HG02884 (cell line): ENCODE results near the gene ITM2B.
"Not testable (repeated sequence)": the region's sequence is repeated elsewhere in the genome, so short reads cannot be mapped to it uniquely, and the experiment has no call there.

Experiments
- ATAC-seq: cut with Tn5 transposase; IDR thresholded peaks from one replicate; pipeline ENCODE4 v1.9.1; 2021; ENCODE audit warnings: mild to moderate bottlenecking, moderate library complexity; ENCODE audit not compliant: unreplicated experiment

ITM2B gene

DNA sequence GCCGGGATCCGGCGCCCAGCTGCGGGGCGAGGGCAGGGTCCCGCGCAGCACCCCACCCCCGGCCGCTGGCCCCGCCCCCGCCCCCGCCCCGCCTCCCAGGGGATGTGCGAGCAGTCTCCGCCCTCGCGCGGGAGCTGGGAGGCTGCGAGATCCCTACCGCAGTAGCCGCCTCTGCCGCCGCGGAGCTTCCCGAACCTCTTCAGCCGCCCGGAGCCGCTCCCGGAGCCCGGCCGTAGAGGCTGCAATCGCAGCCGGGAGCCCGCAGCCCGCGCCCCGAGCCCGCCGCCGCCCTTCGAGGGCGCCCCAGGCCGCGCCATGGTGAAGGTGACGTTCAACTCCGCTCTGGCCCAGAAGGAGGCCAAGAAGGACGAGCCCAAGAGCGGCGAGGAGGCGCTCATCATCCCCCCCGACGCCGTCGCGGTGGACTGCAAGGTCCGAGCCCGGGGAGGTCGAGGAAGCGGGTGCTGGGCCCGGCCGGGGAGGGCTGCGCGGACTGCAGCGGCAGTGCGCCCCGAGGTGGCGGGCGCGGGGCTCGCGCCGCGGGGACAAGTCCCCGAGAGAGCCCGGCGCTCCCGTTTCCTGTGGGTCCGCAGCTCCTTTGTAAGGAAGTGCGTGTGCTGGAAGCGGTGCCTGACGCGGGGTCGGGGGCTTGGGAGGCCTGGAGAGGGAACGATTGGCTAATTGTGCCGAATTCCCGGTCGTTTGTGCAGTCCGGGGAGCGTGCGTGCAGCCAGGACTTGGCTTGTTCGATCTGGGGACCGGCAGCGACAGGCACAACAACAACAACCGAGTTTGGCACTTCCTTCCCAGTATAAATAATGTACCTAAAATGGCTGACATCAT lies at the start of gene ITM2B:
Gene ITM2B, plus strand, starts transcription at position 161 of the 843 bp plus-strand sequence. Its CDS starts 155 bp downstream, at position 316.
- ATAC-seq = peak; percentile 46

DNA sequence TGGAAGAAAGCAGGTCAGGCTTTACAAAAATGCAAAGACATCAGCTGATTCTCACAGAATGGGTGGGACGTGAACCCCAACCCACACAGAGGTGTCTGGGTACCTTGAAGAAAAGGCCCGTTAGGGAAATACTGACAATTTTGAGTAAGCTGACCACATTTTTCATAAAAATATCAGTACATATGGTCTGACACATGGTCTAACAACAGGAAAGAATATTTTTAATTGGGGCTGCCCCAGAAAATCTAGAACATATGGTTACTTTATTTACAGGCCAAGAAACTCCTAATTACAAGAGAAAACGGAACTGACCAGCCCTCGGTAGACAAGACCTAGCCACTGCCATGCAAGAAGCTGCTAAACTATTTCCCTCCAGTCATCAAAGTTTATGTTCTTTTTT lies 48.7 kb upstream of the ITM2B start:
- no peak for ATAC-seq

DNA sequence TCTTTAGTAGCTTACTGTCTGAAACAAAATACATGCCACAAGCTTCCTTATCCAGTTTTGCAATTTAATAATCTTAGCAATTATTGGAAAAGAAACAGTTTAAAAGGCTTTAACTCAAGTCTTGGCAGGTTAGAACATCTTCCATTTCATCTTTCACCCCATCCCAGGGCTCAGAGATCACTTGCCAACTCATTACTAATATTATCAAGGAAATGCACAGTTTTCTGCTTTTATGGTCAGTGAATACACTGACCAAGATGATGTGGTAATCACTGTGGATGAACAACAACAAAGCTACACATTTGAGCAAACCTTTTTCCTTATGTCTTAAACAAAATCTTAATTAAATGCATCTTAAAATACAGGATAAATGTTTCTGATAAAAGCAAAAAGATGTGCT lies 48.0 kb upstream of the ITM2B start:
- ATAC-seq = no peak

DNA sequence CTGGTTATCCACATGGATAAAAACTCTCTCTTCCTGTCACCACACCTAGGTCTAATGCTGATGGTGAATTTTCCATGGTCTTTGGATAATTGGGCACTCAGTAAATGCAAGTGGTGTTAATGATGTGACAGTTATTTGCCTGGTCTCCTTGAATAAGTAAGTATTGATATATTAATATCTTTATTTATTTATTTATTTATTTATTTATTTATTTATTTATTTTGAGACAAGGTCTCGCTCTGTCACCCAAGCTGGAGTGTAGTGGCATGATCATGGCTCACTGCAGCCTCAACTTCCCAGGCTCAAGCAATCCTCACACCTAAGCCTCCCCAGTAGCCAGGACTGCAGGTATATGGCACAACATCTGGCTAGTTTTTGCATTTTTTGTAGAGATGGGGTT lies 46.3 kb upstream of the ITM2B start:
- ATAC-seq = no peak

DNA sequence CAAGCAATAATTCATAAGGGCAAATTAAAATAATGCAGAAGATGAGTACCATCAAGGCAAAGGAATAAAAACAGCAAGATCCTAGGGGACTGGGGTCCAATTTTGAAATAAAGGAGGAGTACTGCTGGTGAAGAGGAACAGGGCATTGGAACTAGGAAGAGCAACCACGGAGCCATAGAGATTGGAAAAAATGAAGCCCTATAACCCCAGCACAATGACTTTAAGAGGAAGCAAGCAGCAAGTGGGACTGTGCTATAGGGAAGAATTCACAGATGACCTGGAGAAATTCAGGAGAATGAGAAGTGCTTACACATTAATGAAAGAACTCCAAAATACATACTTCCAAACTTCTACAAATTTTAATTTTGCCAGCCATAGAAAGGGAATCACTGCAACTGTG lies 44.9 kb upstream of the ITM2B start:
- ATAC-seq = no peak

DNA sequence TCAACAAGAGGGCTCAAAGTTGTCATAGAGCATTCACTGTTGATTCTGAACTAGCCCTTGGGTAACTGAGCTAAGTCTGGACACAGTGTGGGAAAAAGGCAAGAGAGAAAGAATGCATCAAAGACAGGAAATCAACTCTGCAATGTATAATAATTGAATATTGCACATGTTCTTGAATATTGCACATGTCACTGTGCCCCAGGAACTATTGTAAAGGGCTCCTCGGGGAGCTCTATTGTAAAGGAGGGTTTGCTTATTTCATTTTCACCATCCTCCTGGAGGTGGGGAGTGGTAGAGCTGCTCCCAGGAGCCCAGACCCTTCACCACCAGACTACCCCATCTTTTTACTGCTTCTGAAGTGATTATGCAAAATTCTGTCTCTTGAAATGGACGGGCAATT lies 44.4 kb upstream of the ITM2B start:
- no peak for ATAC-seq

DNA sequence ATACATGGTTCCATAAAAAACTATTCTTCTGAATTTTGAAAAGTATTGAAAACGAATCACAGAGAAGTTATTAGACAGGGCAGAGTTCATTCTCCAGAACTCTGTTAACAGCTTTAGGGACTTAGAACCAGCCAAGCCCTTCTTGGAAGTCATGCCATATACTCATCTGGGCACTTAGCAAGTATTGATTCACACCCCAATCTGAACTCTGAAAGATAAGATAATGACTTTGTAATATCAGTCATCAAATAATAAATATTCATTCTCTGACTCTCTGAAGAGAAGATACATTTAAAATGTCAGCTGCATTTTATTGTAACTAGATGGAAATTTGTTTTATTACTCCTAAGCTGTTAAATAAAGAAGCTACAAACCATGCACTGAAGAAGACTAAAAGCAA lies 43.8 kb upstream of the ITM2B start:
- ATAC-seq = no peak

DNA sequence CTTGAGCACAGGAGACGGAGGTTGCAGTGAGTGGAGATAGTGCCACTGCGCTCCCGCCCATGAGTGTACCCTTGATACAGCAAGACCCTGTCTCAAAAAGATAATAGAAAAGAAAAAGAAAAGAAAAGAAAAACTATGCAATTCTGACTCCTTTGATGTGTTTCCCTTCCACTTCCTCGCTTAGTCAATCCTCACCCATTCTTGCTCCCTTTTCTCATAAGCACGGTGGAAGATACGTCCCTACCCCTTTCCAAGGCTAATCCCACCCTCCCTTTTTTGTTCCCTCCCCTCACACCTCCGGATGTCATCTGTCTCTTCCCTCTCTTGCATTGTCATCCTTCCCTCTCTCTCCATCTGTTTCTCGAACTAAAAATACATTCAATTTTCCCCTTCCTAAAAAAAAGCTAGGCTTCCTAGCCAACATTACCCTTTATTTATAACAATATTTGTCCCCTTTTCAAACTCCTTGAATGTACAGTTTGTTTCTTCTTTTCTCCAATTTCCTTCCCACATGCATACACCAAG lies 40.5 kb upstream of the ITM2B start:
- ATAC-seq = no peak

DNA sequence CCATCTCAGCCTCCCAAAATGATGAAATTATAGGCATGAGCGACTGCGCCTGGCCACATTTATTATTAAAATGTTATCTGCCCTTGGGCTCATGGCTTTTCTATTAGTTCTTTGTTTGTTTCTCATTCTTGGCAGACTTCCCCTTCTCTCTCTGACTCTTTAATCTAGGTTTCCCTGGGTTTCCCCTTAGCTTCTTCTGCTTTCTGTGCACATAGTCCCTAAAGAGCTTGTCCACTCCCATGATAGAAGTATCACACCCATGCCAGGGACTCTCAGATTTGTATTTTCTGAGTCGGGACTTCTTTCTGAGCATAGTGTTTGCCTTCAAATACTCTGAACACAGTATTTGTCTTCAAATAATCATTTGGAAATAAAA lies 38.6 kb upstream of the ITM2B start:
- ATAC-seq = peak; percentile 88

DNA sequence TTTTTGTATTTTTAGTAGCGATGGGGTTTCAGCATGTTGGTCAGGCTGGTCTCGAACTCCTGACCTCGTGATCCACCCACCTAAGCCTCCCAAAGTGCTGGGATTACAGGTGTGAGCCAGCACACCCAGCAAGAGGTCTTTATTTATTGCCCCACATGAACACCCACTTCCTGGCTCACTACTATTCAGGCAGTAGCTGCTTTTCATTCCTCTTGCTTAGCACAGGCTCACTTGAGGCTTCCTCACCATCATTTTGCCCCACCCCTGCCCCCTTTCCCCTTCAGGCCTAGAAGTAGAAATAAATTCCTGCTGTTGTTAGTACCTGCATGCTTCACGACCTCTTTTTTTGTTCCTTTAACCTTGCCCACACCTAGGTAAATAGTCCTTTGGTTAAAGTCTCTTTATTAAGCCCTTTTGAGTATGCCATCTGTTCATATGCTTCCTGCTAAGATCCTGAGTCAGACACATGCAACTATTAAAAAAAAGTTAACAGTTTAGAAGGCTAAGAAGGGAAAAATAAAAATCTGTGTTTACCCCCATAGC lies 33.5 kb upstream of the ITM2B start:
- no peak for ATAC-seq

DNA sequence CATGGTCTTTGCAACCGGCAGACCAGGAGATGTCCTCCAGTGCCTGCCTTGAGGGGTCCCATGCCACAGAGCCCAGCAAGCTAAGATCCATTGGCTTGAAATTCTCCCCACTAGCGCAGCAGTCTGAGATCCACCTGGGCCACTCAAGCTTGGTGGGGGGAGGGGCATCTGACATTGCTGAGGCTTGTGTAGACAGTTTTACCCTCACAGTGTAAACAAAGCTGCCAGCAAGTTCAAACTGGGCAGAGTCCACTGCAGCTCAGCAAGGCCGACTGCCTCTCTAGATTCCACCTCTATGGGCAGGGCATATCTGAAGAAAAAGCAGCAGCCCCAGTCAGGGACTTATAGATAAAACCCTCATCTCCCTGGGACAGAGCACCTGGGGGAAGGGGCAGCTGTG lies 32.0 kb upstream of the ITM2B start:
- ATAC-seq = no peak

DNA sequence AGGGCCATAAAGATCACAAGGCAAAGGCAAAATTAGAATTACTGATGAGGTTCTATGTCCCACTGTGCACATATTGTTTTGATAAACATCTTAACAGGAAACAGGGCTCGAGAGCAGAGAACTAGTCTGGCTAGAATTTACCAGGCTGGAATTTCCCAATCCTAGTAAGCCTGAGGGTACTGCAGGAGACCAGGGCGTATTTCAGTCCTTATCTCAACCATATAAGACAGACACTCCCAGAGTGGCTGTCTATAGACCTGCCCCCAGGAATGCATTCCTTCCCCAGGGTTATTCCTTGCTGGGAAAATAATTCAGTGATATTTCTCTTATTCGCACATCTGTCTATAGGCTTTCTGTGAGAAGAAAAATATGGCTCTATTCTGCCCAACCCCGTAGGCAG lies 25.8 kb upstream of the ITM2B start:
- not testable (repeated sequence) for ATAC-seq

DNA sequence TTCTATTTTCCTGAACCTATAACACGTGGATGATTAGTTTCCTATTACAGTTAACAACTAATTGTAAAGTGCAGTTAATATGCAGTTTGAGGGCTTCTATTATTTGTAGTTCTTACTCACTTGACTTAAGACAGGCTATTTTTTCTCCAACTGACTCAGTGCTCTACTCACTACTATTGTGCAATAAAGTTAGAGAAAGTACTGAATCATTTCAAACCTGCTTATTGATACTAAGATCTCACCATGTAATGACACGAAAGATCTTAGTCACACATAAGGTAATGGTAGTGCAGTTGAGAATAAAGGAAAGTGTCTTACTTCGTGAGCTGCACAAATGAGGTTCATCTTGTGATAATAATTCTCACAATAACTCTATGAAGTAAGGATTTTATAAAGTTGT lies 22.8 kb upstream of the ITM2B start:
- ATAC-seq = peak; percentile 94

DNA sequence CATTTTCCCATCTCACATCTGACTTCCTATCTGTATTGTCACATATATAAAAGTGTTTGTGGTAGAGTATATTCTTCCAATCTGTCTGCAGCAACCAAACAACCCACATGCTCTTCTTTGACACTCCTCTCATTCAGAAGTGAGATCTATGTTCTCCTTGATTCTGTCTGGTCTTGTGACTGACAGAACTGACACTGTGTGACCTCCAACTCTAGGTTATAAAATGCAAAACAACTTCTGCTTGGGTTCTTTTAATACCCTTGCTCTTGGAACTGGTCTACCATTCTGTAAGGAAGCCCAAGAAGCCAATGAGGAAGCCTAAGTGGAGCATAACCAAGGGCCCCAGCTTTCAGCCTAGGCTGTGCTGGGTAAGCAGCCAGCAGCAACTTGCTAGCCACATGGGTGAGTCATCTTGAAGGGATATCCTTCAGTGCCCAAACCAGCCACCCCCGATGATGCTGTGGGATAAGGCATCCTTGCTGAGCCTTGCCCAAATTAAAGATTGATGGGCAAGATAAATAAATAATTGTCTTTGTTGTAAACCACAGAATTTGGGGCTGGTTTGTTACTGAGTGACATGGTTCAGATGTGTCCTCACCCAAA lies 18.4 kb upstream of the ITM2B start:
- ATAC-seq = no peak

DNA sequence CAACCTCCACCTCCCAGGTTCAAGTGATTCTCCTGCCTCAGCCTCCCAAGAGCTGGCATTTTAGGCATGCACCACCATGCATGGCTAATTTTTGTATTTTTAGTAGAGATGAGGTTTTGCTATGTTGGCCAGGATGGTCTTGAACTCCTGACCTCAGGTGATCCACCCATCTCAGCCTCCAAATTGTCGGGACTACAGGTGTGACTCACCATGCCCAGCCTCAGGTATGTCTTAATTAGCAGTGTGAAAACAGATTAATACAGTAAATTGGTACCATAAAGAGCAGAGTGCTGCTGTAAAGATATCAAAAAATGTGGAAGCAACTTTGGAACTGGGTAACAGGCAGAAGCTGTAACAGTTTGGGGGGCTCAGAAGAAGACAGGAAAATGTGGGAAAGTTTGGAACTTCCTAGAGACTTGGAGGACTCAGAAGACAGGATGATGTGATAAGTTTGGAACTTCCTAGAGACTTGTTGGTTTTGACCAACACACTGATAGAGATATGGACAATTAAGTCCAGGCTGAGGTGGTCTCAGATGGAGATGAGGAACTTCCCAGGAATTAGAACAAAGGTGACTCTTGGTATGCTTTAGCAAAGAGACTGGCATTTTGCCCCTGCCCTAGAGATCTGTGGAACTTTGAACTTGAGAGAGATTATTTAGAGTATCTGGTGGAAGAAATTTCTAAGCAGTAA lies 17.3 kb upstream of the ITM2B start:
- not testable (repeated sequence) for ATAC-seq

DNA sequence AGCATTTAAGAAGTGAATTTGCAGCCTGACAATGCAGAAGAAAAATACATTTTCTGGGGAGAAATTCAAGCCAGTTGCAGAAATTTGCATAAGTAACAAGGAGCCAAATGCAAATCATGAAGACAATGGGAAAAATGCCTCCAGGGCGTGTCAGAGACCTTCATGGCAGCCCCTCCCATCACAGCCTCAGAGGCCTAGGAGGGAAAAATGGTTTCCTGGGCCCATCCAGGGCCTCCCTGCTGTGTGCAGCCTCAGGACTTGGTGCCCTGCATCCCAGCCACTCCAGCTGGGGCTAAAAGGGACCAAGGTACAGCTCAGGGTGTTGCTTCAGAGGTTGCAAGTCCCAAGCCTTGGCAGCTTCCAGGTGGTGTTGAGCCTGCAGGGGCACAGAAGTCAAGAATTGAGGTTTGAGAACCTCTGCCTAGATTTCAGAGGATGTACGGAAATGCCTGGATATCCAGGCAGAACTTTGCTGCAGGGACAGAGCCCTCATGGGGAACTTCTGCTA lies 16.7 kb upstream of the ITM2B start:
- no peak for ATAC-seq

DNA sequence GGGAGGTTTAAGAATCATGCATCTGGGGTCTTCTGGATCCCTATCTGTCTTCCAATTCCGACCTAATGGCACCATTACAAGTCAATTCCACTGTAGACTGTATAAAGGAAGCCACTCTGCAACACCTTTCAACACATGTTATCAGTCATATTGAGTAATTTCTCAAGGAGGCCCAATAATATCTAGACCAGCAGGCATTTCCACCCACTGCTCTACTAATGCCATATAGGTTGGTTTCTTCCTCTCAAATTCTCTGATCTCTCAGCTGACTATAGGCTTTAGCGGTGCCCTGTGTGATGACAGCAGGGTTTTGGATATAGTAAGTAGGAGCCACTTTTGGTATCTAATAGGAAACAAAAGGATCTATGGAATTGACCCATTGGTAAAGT lies 12.4 kb upstream of the ITM2B start:
- ATAC-seq = peak; percentile 75

DNA sequence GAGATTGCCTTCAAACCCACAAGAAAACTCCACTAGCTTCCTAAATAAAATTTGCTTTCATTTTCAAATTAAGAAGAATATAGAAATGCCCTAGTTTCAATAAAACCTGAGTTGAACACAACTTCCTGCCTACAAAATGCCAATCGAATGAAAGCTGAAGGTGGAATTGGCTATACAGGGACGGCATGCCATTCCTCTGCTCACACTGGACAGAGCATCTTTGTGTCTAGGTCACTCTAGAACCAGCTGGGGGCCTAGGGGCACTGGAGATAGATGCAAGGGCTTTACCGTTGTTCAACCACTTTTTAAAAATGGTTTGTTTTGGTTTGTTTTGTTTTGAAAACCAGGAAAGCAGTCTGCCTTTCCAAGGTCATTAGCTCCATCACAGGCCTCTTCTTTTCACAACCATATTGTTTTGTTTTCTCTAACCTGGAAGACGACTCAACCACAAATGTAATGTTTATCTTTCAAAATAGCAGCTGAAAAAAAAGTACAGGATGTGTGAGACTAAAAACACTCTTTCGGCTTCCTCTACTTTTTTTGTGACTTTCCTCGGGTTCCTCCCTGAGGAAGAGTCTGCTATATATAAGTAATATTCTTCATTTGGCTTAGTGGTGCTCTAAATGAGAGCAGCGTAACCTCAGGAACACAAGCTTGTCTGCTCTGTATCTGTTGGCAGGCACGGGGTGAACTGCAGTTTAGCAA lies 11.9 kb upstream of the ITM2B start:
- ATAC-seq = no peak

DNA sequence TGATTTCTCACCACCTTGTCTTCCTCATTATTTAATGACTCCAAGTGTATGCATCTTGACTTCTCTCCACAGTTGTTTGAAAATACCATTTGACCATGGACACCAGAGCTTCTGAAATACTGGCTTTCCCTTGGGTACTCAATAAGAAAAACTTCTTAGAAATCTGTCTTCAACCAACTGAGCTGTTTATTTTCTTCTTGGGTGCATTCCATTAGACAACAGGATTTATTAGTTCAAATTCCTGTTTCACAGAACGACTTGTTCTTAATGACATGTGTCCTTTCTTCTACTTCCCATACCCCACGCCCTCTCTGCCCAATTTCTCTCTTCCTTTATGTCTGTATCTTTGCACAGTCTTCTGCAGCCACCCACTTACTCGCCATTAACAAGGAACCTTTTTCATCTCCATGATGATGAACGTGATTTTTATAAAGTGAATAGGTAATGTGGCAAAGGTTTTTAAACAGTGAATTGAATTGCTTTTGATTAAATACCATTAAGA lies 11.3 kb upstream of the ITM2B start:
- ATAC-seq = no peak
